Liver (tissue), 9 donors: Measurements from ENCODE around the gene TWIST2. TPM values are rescaled to one million over a fixed set of nuclear protein-coding genes. Genes with fewer than 3 reads are reported as not detected.

Experiments used
- DNase-seq: peaks from one replicate; pipeline ENCODE4 v3.0.0-alpha.2; 2017; ENCODE audit warnings: low spot score
- H3K27ac ChIP-seq, 2 donors: one replicate each; pipeline ENCODE4 v1.7.0; 2013; ENCODE audit warnings: inconsistent platforms in 2 of 2, low read length in 2 of 2, control low read depth in 1 of 2, low read depth in 1 of 2, mild to moderate bottlenecking in 1 of 2
- H3K27me3 ChIP-seq, 4 donors: one replicate each; pipeline versions ENCODE4 v1.6.1 to v1.7.0; 2013; ENCODE audit warnings: low read length in 3 of 4, inconsistent platforms in 1 of 4, mild to moderate bottlenecking in 1 of 4, moderate library complexity in 1 of 4; ENCODE audit not compliant: control insufficient read depth in 4 of 4, insufficient read depth in 4 of 4
- H3K36me3 ChIP-seq, 4 donors: one replicate each; pipeline versions ENCODE4 v1.6.1 to v1.7.0; 2013; ENCODE audit warnings: low read length in 3 of 4, mild to moderate bottlenecking in 3 of 4, low read depth in 1 of 4, moderate library complexity in 1 of 4; ENCODE audit not compliant: control insufficient read depth in 4 of 4, insufficient read depth in 3 of 4
- H3K4me1 ChIP-seq, 4 donors: one replicate each; pipeline versions ENCODE4 v1.6.1 to v1.7.0; 2013; ENCODE audit warnings: low read length in 3 of 4, mild to moderate bottlenecking in 3 of 4, moderate library complexity in 1 of 4; ENCODE audit not compliant: control insufficient read depth in 4 of 4, insufficient read depth in 4 of 4
- H3K4me3 ChIP-seq, 3 donors: one replicate each; pipeline versions ENCODE4 v1.6.1 to v1.7.0; 2013; ENCODE audit warnings: low read length in 3 of 3, control low read depth in 1 of 3, low read depth in 1 of 3, mild to moderate bottlenecking in 1 of 3
- H3K9ac ChIP-seq, 2 donors: one replicate each; pipeline ENCODE4 v1.7.0; 2013; ENCODE audit warnings: low read length in 2 of 2, mild to moderate bottlenecking in 2 of 2, moderate library complexity in 2 of 2, control low read depth in 1 of 2, low read depth in 1 of 2
- H3K9me3 ChIP-seq, 4 donors: one replicate each; pipeline versions ENCODE4 v1.6.1 to v1.7.0; 2013; ENCODE audit warnings: low read length in 3 of 4; ENCODE audit not compliant: control insufficient read depth in 4 of 4
- FOXA1 ChIP-seq: IDR thresholded peaks from 2 replicates; pipeline ENCODE4 v1.6.1; 2016; ENCODE audit warnings: antibody characterized with exemption
- FOXA2 ChIP-seq: IDR thresholded peaks from 2 replicates; pipeline ENCODE4 v1.6.1; 2016; ENCODE audit warnings: antibody characterized with exemption
- GABPA ChIP-seq, 2 donors: IDR thresholded peaks in 1 of 2; conservative IDR thresholded peaks in 1 of 2; 2 replicates each; pipeline ENCODE4 v1.6.1; 2016; ENCODE audit warnings: antibody characterized with exemption in 2 of 2, mild to moderate bottlenecking in 1 of 2, moderate library complexity in 1 of 2
- HNF4A ChIP-seq, 2 donors: conservative IDR thresholded peaks; 2 replicates each; pipeline ENCODE4 v1.6.1; 2016; ENCODE audit warnings: antibody characterized with exemption in 2 of 2, mild to moderate bottlenecking in 2 of 2
- HNF4G ChIP-seq: IDR thresholded peaks from 2 replicates; pipeline ENCODE4 v1.6.1; 2016; ENCODE audit warnings: antibody characterized with exemption
- JUND ChIP-seq, 2 donors: IDR thresholded peaks; 2 replicates each; pipeline ENCODE4 v1.6.1; 2016; ENCODE audit warnings: antibody characterized with exemption in 2 of 2
- NR2F2 ChIP-seq: IDR thresholded peaks from 2 replicates; pipeline ENCODE4 v1.6.1; 2016; ENCODE audit warnings: antibody characterized with exemption
- RAD21 ChIP-seq, 2 donors: IDR thresholded peaks; 2 replicates each; pipeline ENCODE4 v1.6.1; 2016; ENCODE audit warnings: antibody characterized with exemption in 2 of 2, mild to moderate bottlenecking in 2 of 2
- RXRA ChIP-seq, 2 donors: IDR thresholded peaks; 2 replicates each; pipeline ENCODE4 v1.6.1; 2017 to 2018; ENCODE audit warnings: antibody characterized with exemption in 2 of 2, mild to moderate bottlenecking in 1 of 2
- TAF1 ChIP-seq: conservative IDR thresholded peaks from 2 replicates; pipeline ENCODE4 v1.6.1; 2016; ENCODE audit warnings: antibody characterized with exemption, mild to moderate bottlenecking
- YY1 ChIP-seq: IDR thresholded peaks from 2 replicates; pipeline ENCODE4 v1.6.1; 2016; ENCODE audit warnings: antibody characterized with exemption, mild to moderate bottlenecking
- WGBS: extraction: QIAGEN DNeasy Blood & Tissue Kit; methylation state at CpG from one replicate; pipeline ENCODE4 v1.1.7; 2013; 5-methylcytosine and 5-hydroxymethylcytosine counted together
- polyA plus RNA-seq, 2 donors: library from polyadenylated mRNA; stranded (reverse) in 1 of 2; unstranded in 1 of 2; fragments of 200-250 nt in 1 of 2; fragments of >200 nt in 1 of 2; fragmentation: Nextera tagmentation in 1 of 2; extraction: Ambion mirVana in 1 of 2; gene quantifications; one replicate each; pipeline versions ENCODE4 v1.2.1 to v1.2.3, GENCODE V29; 2013 to 2015
- total RNA-seq, 2 donors: library from RNA; depleted of rRNA; stranded (reverse); fragments of >200 nt; gene quantifications; one replicate each; pipeline ENCODE4 v1.2.3, GENCODE V29; 2014
- TF ChIP-seq, protein P1 (sequence below): fragments of 150-350 bp; IDR thresholded peaks from 2 replicates; pipeline ENCODE4 v1.5.1; 2017; ENCODE audit warnings: improper control_type of control experiment, low read depth, low read length; ENCODE audit not compliant: missing input control
- TF ChIP-seq, protein P2 (sequence below): IDR thresholded peaks from 2 replicates; pipeline ENCODE4 v1.6.1; 2016; ENCODE audit warnings: antibody characterized with exemption, mild to moderate bottlenecking
- TF ChIP-seq, protein P3 (sequence below): IDR thresholded peaks from 2 replicates; pipeline ENCODE4 v1.6.1; 2016; ENCODE audit warnings: antibody characterized with exemption
- TF ChIP-seq, protein P4 (sequence below): IDR thresholded peaks from 2 replicates; pipeline ENCODE4 v1.6.1; 2016; ENCODE audit warnings: antibody characterized with exemption
- donor health status: healthy.
- donor health status: healthy.
- donor health status: healthy.
- donor health status: healthy.
- donor health status: healthy.

Gene TWIST2
- total and polyA plus RNA-seq, 4 donors, result 0.17 to 0.20 (median 0.19) TPM; not detected in 1

DNA sequence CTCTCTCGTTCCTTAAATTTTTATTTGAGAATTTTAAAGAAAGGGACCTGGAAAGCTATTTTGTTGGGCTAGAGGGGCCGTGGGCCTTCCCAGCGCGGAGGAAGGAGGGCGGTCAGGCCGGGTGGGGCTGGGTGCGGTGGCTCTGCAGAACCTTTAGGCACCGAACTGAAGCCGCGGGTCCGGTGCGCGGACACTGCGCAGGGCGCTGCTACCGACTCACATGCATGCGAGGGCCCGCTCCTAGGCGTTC lies 1.6 kb upstream of the TWIST2 start:
- Histone ChIP-seq H3K36me3 (no peaks in the 10 kb centered on the region), H3K9ac (no peak overlapping the region), H3K9me3 (no peaks in the 10 kb centered on the region), H3K27ac (no peak overlapping the region), H3K27me3 (peaks cover 0 to 21% (median 13%) of the 10 kb centered on the region in 4 donors), H3K4me3 (no peak overlapping the region), H3K4me1 (peaks cover 15 to 28% (median 18%) of the 10 kb centered on the region in 4 donors)
- no peak for DNase-seq
- TF ChIP-seq NR2F2 (no peak), FOXA1 (no peak), GABPA (IDR thresholded peaks at IDR 0.05 in 1 of 2, conservative IDR thresholded peaks at IDR 0.05 in 1 of 2) (no peak), TAF1 (no peak), YY1 (no peak), HNF4G (no peak), RAD21 (IDR thresholded peaks at IDR 0.05) (no peak), RXRA (IDR thresholded peaks at IDR 0.05) (no peak)
- TF ChIP-seq, protein P1, sequence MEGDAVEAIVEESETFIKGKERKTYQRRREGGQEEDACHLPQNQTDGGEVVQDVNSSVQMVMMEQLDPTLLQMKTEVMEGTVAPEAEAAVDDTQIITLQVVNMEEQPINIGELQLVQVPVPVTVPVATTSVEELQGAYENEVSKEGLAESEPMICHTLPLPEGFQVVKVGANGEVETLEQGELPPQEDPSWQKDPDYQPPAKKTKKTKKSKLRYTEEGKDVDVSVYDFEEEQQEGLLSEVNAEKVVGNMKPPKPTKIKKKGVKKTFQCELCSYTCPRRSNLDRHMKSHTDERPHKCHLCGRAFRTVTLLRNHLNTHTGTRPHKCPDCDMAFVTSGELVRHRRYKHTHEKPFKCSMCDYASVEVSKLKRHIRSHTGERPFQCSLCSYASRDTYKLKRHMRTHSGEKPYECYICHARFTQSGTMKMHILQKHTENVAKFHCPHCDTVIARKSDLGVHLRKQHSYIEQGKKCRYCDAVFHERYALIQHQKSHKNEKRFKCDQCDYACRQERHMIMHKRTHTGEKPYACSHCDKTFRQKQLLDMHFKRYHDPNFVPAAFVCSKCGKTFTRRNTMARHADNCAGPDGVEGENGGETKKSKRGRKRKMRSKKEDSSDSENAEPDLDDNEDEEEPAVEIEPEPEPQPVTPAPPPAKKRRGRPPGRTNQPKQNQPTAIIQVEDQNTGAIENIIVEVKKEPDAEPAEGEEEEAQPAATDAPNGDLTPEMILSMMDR, result no peak
- TF ChIP-seq, protein P2, sequence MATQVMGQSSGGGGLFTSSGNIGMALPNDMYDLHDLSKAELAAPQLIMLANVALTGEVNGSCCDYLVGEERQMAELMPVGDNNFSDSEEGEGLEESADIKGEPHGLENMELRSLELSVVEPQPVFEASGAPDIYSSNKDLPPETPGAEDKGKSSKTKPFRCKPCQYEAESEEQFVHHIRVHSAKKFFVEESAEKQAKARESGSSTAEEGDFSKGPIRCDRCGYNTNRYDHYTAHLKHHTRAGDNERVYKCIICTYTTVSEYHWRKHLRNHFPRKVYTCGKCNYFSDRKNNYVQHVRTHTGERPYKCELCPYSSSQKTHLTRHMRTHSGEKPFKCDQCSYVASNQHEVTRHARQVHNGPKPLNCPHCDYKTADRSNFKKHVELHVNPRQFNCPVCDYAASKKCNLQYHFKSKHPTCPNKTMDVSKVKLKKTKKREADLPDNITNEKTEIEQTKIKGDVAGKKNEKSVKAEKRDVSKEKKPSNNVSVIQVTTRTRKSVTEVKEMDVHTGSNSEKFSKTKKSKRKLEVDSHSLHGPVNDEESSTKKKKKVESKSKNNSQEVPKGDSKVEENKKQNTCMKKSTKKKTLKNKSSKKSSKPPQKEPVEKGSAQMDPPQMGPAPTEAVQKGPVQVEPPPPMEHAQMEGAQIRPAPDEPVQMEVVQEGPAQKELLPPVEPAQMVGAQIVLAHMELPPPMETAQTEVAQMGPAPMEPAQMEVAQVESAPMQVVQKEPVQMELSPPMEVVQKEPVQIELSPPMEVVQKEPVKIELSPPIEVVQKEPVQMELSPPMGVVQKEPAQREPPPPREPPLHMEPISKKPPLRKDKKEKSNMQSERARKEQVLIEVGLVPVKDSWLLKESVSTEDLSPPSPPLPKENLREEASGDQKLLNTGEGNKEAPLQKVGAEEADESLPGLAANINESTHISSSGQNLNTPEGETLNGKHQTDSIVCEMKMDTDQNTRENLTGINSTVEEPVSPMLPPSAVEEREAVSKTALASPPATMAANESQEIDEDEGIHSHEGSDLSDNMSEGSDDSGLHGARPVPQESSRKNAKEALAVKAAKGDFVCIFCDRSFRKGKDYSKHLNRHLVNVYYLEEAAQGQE, result no peak
- TF ChIP-seq, protein P3, sequence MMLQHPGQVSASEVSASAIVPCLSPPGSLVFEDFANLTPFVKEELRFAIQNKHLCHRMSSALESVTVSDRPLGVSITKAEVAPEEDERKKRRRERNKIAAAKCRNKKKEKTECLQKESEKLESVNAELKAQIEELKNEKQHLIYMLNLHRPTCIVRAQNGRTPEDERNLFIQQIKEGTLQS, result no peak
- TF ChIP-seq, protein P4, sequence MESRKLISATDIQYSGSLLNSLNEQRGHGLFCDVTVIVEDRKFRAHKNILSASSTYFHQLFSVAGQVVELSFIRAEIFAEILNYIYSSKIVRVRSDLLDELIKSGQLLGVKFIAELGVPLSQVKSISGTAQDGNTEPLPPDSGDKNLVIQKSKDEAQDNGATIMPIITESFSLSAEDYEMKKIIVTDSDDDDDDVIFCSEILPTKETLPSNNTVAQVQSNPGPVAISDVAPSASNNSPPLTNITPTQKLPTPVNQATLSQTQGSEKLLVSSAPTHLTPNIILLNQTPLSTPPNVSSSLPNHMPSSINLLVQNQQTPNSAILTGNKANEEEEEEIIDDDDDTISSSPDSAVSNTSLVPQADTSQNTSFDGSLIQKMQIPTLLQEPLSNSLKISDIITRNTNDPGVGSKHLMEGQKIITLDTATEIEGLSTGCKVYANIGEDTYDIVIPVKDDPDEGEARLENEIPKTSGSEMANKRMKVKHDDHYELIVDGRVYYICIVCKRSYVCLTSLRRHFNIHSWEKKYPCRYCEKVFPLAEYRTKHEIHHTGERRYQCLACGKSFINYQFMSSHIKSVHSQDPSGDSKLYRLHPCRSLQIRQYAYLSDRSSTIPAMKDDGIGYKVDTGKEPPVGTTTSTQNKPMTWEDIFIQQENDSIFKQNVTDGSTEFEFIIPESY, result no peak
- 12% methylated on average over 19 of the region's 19 CpGs for WGBS

- H3K9ac ChIP-seq, result no peak overlapping the region
- peaks cover 15 to 28% (median 18%) of the 10 kb centered on the region in 4 donors for H3K4me1 ChIP-seq
- H3K36me3 ChIP-seq, result no peaks in the 10 kb centered on the region
- no peaks in the 10 kb centered on the region for H3K9me3 ChIP-seq
- H3K27me3 ChIP-seq, result peaks cover 0 to 21% (median 13%) of the 10 kb centered on the region in 4 donors
- no peak overlapping the region for H3K27ac ChIP-seq
- WGBS, result 4% methylated on average over 80 of the region's 80 CpGs
- H3K4me3 ChIP-seq, result peak overlapping the region in 2 of 3 donors; percentile 20 to 68
- no peak for DNase-seq
- TF ChIP-seq RAD21 (IDR thresholded peaks at IDR 0.05) (no peak), HNF4A (conservative IDR thresholded peaks at IDR 0.05) (no peak), FOXA1 (no peak), JUND (IDR thresholded peaks at IDR 0.05) (no peak), FOXA2 (no peak), HNF4G (no peak), YY1 (no peak), TAF1 (no peak)
- TF ChIP-seq, protein P3, result no peak
- TF ChIP-seq, protein P2, result no peak
- TF ChIP-seq, protein P4, result no peak
Observed at GRCh38 chr2:238846628-238847418, 1.1 kb upstream of the TWIST2 start.
